CD4-positive, alpha-beta T cell treated with Interleukin-21 for 1 hour (primary cell): Measurements from ENCODE around the gene MAPK7.
"Not testable (repeated sequence)": the region's sequence is repeated elsewhere in the genome, so short reads cannot be mapped to it uniquely, and the experiment has no call there.

ENCODE experiments used
- DNase-seq: peaks from one replicate; pipeline ENCODE4 v3.0.0-alpha.2; 2020

MAPK7 gene

DNA sequence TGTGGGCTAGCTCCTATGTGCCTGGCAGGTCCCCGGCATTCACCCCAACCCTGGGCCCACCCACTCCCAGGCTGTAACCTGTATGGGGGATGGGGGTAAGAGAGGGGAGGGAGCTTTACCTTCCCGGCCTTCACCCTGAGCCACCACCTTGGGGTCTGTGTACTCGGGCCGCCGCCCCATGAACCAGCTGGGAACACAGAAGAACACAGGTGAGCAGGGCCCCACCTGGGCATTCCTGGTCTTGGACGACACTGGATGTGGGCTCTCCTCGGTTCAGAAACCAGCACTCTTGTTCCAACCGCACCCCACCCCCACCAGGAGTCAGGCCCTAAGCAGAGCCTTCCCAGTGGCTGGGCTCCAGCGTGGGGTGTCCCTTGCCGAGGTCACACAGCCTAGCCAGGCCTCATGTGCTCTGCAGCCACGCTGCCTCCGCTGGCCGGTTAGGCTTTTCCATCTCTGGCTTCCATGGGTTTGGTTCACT is 34.6 kb upstream of the MAPK7 start:
- DNase-seq, result no peak

DNA sequence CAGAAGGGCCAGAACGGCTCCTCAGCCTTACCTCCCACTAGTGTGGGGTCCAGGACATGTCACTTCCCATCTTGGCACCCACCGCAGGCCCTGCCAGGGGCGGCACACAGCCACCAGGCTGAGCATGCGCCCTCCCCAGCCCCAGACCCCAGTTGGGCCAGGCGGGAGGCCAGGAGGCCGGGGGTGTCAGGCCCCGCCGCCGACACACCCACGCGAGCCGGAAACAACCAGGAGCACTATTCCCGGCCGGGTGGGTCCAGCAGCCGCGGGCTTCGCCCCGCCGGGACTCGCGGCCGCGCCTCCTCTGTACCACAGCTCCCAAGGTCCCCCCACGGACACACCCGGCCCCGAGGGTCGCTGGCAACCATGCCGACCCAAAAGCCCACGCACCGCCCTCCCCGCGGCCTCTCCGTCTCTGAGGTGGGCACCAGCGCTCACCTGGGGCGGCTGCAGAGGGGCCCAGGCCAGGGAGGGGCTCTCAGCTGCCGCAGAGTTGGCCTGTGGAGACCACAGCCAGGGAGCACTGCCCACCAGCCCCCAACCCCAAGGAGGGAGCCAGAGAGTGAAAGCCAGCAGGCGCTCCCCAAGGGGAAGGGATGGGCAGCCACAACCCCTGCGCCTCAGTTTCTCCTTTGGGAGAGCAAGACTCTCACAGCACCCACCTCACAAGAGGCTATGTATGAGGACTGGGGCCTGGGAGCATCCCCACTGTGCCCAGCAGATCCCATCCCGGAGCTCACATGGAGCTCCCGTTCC is 33.8 kb upstream of the MAPK7 start:
- no peak for DNase-seq

DNA sequence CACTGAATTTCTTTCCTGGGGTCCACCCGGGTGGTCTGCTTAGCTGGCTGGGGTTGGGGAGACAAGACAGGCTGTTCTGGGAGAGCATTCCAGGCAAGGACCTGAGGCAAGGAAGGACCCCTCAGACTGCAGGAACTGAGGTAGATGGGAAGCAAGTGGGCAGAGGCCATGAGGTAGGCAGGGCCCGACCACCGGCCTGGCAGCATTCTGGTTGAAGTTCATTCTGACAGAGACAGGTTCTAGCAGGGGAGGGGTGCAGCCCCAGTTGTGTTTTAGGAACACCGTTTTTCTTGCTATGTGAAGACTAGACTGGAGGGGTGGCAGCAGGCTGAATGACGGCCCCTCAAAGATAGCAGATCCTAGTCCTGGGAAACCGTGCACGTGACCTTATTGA is 33.2 kb upstream of the MAPK7 start:
- DNase-seq, result no peak

DNA sequence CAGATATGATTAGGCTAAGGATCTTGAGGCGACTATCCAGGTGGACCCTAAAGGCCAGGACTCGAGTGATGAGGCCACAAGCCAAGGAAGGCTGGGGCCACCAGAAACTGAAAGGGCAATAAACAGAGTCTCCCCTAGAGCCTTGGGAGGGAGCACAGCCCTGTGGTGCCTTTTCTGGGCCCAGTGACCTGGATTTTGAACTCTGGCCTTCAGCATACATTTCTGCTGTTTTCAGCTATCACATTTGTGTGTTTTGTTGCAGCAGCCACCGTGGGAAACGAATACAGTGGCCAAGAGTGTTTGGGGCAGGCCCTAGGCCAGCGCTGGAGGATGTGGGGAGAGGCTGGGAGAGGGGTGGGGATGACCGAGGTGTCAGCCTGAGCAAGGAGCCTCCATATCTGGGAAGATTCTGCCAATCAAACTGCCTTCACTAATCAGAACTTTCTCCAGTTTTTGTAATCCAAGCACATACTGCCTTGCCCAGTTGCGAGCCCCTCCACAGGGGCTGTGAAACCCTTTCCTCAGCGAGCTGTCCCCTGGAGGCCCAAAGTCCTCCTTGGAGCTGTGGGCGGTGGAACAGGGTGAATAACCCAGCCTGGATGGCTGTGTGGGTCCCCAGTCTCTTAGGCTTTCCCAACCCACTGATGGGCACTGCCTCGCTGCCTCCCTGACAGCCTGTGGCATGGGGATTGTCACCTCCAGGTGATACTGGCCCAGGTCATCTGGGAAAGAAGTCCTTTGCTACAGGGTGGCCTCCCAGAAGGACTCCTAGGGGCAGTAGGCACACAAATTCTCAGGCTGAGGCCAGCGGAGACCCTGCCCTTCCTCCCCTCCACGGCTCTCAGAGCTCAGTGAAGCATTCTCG is 32.6 kb upstream of the MAPK7 start:
- DNase-seq, result no peak

DNA sequence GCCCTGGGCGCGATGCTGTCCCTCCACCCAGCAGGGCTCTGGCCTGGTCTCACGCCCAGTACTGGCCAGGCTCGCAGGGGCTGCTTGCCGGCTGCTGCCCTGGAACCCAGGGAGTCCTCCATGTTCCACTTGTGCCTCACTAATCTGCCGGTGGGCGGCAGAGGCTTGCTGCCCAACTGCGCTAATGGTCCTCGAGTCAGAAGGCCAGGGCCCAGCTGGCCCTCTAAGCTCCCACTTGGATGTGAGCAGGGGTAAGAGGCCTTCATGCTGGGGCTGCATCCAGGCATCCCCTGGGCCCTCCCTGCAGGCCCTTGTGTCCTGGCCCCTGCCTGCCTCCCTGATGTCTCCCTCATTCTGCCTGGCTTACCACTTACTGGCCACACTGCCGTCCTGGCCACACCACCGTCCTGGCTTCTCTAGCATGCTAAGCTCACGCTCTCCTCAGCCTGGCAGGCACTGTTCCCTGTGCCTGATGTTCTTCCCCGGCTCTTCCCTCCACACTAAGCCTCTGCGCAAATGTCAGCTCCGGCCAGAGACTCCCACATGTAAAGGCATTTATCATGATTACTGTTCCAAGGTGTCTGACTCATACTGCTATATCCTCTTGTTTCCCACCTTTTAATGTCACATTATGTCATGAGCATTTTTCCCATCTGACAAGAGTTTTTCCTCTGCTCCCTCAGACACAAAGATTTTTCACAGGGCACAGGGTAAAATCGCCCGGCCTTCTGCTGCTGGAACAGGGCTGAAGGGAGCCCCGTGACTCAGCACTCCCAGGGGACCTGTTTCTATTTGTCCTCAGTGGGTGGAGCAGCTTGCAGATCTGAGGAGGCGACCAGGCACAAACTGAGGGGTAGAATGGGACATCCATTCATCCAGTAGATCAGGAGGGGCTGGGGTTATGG is 31.7 kb upstream of the MAPK7 start:
- DNase-seq, result no peak

DNA sequence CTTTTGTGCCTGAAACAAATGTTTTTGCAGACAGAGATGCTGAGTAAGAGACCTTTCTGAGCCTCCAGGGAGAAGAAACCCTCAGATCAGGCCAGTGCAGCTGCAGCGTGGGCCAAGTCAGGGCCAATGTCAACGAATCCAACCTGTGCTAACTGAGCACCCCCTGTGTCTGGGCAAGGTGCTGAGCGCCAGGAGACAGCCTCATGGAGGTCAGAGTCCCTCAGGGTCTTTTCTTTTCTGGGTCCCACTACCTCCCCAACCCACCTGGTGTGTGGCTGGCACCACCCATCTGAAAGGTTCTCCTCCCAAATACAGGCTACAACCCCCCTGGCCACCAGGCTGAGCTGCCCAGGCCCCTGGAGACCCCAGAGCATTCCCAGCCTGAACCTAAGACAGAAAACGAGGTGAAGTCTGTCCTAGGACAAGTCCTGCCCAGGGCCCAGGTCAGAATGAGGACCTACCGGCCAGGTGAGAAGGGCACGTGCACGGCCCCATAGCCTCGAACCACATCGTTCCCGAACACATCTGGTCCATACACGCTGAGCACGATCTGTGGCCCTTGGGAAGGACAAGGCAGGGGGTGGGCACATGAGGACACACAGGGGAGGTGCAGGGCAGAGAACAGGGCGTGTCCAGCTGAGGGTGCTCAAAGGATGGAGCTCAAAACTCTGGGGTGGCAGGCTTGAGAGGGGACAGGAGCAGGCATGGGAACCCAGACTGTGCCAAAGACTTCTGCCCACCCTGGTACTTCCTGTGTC is 30.8 kb upstream of the MAPK7 start:
- DNase-seq, result no peak

DNA sequence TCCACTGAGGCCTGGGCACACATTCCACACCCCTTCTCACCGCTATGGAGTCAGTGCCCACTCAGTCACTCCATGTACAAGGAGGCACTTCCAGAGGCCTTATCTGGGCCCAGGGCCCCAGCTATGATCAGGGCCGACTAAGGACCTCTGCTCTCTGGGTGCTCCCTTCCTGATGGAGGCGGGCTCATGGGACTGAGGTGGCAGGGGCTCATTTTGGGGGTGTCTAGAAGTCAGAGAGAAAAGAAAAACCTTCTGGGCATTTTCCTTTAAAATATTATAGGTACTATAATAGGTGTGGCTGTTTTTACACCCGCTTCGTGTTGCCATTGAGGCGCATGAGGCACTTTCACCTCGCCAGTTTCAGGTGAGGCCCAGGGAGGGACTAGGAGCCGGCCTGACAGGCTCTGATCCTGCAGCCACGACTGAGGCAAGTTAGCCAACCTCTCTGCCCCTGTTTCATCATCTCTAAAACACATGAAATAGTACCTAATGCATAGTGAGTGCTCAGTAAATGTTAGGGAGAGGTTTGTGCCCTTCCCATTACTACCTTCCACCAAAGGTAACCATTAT is 30.1 kb upstream of the MAPK7 start:
- DNase-seq, result no peak

DNA sequence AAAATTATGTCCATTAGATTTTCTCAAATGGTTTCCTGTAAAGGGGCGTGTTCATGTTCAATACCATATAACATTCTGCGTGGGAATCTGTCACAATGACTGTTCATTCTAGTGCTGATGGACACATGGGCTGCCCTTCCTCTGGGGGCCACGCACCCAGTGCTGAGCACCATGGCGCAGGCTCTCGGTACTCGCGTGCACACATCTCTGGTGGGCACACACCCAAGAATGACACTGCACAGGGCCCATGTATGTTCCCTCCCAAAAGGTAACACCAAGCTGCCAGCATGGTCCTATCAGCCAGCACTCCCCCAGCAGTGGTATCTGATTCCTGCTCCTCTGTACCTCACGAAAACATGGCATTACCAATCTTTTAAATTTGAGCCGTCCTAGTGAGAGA is 29.5 kb upstream of the MAPK7 start:
- no peak for DNase-seq

DNA sequence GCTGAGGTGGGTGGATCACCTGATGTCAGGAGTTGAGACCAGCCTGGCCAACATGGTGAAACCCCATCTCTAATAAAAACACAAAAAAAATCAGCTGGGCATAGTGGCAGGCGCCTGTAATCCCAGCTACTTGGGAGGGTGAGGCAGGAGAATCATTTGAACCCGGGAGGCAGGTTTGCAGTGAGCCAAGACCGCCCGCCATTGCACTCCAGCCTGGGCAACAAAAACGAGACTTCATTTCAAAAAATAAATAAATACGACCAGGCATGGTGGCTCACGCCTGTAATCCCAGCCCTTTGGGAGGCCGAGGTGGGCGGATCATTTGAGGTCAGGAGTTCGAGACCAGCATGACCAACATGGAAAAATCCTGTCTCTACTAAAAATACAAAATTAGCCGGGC is 24.9 kb upstream of the MAPK7 start:
- not testable (repeated sequence) for DNase-seq

DNA sequence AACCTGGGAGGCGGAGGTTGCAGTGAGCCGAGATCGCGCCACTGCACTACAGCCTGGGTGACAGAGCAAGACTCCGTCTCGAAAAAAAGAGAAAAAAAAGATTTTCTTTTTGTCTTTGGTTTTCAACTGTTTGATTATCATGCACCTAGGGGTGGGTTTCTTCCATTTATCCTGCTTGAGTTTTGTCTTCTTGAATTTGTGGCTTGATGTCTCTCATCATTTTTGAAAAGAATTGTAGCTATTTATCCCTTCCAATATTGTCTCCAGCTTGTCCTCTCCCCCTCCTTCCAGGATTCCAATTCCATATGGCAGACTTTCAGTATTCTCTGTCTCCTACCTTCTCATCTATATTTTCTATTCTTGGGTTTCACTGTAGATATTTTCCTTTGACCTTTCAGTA is 23.6 kb upstream of the MAPK7 start:
- DNase-seq, result no peak

DNA sequence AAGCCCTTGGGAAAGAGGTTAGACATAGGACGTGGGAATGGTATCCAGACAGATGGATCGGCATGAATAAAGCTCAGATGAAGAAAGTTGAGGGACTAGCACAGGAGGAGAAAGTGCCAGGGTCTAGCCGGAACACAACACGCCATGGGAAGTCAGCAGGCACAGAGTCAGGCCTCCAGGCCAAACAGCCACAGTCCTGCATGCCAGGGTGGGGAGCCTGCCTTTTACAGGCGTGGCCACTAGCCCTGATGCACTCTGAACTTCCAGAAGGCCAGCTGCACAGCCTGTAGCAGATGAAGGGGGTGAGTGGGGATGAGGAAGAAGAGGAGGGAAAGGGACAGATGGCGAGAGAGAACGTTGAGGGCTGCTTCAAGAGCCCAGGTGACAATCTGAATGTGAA is 20.9 kb upstream of the MAPK7 start:
- DNase-seq, result no peak

DNA sequence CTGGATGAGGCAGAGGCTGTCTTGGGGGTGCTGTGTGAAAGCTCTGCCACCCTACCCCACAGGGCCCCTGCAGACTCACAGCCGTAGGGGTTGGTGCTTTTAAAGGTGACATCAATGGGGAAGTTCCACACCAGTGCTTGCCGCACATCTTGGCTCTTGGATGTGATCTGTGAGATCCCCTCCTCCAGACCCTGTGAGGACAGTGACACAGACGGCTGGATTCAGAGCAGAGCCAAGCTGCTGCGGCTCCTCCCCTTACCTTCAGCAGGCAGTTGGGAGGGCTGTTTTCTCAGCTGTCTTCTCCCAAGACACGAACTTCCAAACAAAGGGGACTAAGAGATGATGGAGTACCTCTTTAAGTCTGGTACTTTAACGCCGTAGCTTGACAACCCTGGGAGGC is 20.5 kb upstream of the MAPK7 start:
- DNase-seq, result no peak

DNA sequence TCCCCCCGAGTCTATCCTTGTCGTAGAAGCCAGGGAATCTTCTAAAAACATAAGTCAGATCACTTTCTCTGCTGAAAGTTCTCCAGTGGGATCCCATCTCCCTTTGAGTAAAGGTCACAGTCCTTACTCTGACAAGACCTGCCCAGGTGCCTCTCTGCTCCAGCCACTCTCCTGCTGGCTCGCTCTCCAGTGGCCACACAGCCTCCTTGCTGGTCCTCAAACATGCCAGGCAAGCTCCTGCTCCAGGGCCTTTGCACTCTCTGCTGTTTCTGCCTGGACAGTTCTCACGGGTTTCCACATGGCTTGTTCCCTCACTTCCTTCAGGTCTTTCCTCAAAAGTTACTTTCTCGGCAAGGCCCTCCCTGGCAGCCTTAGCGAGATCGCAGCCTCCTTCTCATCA is 19.1 kb upstream of the MAPK7 start:
- no peak for DNase-seq

DNA sequence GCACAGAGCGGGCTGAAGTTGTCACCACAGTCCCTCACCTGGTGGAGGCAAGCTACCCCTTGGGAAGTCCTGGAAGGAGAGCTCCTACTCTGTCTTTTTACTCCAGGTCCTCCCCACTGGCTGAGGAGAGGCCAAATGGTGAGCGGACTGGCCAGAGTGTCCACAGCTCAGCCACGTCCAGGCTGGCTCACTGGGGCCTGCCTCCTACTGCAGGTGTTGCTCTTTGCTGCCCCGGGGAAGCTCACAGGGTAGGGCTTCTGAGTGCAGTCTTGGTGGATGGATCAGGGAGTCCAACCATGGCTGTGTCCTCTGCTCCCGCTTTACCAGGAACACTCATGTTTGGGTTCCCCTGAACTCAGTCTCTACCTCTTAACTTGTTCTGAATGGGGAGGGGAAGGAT is 18.4 kb upstream of the MAPK7 start:
- no peak for DNase-seq

DNA sequence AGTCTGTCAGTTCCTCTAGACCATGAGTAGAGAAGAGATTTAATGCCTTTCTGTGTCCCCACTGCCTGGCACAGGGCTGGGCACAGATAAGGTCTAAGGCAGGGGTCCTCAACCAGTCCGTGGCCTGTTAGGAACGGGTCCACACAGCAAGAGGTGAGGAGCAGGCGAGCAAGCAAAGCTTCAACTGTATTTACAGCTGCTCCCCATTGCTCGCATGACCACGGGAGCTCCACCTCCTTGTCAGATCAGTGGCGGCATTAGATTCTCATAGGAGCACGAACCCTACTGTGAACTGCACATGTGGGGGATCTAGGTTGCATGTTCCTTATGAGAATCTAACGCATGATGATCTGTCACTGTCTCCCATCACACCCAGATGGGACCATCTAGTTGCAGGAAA is 17.5 kb upstream of the MAPK7 start:
- DNase-seq, result no peak

DNA sequence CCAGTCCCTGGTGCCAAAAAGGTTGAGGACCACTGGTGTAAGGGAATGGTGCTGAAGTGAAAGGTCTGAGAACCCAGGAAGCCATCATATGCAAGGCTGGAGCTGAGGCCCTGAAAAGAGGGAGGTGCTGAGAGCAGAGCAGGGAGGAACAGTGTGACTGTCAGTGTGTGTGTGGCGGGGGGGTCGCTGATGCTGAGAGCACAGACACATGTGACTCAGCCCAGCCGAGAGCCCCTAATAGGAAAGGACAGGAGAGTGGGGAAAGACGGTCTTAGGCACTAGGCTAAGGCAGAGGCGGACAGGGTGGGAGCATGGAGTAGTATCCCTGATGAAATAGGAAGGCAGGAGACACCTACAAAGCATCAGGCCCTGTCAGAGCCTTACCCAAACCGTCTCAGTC is 17.0 kb upstream of the MAPK7 start:
- no peak for DNase-seq

DNA sequence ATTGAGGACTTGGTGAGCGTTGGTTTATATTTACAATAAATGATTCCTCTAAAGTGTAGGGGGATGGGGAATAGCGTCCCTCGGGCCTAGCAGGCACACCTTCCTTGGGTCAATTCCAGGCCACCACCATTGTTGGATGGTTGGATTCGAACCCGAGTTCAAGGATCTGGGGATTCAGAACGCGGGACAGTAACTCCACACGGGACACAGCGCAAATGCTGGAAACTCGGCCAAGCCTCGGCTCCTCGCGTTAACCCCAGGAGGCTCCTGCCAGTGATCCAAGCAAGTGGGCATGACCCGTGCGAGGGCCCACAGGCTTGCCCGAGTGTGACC is 16.4 kb upstream of the MAPK7 start:
- DNase-seq, result no peak

DNA sequence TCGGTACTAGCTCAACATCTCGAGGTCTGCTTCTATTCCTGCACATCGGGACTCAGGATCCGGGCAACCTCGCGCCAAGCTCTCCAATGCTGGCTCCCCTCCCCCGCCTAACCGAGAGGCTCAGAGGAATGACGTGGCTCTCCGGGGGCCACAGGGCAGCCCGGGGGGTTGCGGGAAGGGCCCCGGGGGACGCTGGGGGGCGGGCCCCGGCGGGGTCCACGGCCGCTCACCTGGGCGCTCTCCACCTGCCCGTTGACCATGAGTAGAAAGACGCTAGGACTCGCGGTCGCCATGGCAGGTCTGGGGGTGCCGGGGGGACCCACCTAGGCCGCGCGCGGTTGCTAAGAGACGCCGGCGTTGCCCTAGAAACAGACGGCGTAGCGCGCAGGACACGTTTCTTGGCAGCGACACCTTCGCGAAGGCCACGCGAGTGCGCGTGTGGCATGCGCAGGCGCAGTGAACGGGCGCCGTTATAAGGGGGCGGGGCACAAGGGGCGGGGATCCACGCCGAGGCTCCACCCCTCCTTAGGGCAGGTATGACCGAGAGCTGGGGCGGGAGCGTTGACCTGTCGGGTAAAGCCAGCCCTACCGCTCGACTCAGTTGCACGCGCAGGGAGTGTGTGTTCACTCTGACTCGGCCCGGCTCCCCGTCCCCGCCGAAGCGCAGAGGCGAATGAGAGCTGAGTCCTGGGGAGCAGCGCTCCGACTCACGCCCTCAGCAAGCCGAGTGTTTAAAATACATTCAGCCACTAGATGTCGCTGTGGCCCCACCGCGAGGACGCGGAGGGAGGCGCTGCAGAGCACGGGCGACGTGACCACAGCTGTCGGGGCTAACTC is 15.8 kb upstream of the MAPK7 start, which contains the start of gene B9D1:
Gene B9D1 (minus strand): TSS at position 447 of the 837 bp plus-strand sequence. CDS start 154 bp downstream, at position 293.
- peak; percentile 96 for DNase-seq

DNA sequence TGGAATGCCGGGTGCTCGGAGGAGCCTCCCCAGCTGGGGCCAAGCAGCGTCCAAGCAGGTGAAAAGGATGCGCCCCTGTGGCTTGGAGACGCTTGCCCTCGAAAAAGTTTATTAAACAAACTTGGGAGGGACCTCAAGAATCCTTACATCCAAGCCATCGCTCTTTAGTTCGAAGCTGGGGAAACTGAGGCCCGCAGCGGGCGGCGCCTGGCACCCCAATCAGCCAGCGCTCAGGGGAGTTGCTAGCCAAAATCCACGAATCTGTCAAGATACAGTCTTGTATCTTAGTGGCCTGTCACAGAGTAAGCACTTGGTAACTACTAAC is 15.2 kb upstream of the MAPK7 start:
- no peak for DNase-seq

DNA sequence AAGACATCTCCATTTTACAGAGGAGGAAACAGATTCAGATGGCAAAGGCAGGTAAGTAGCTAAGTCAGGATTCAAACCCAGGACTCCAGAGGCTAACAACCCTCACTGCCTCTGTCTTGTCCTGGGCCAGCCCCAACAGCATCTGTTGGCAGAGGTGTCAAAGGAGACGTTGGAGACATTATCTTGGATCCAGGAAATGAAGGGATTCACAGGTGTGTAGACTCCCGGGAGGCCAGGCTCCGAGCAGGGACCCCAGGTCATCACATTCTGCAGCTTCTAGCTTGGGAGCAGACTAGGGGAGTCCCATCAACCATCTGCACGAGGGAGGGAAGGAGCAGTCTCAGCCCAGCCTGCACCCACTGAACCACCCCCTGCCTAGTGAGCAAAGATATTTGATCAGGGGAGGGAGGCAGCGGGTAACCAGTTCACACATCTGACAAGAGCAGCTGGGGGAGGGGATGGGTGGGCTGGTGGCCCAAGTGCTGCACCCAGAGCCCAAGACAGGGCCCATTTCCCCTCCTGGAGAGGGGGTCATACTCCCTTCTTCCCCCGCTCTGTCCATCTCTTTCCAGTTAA is 14.8 kb upstream of the MAPK7 start:
- no peak for DNase-seq
